ENCODE data around the gene PLCL1. TPM values are rescaled to one million over a fixed set of nuclear protein-coding genes. Genes with fewer than 3 reads are reported as not detected.
A peak's percentile ranks its signal among the peaks of the same experiment; 100 is the strongest.
"Not testable (repeated sequence)": the region's sequence is repeated elsewhere in the genome, so short reads cannot be mapped to it uniquely, and the experiment has no call there.

PLCL1 gene
- total RNA-seq, 2 donors from 2014 or later: 0.87 to 1.2 TPM

DNA sequence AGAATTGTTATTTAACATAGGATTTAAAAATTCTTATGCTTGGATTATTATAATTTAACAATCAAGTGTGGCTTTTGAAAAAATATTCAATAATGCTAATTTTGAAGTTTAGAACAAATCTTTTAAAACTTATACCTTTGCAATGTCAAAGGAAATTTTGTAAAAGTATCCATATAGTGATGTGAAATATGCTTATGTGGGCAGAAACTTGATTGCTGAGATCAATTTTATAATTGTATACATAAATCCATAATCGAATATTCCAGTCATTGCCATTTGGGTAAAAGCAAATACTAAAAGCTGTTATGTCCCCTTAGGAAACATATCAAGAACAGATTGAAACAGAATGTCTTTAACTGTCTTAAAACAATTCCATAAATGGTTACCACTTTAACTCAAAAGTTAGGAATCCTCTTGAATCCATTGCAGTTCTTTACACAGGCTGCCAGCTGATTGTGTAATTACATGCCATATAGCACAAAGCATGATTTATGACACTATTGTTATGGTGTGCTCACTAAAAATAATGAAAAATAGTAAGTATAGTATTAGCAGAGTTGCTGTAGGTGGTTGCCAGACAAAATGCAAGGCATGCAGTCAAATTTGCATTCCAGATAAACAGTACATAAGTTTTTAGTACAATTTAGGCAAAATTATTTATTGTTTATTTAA lies 24.2 kb downstream of the PLCL1 start:
- Mint-ChIP-seq H3K4me3 (no peak overlapping the region), H3K9me3 (peaks cover 15% of the 10 kb centered on the region), H3K27me3 (no peaks in the 10 kb centered on the region), H3K36me3 (ENCODE audit: low read depth) (no peaks in the 10 kb centered on the region), H3K4me1 (no peaks in the 10 kb centered on the region), H3K27ac (no peak overlapping the region)
- ATAC-seq (replicated peaks): no peak

DNA sequence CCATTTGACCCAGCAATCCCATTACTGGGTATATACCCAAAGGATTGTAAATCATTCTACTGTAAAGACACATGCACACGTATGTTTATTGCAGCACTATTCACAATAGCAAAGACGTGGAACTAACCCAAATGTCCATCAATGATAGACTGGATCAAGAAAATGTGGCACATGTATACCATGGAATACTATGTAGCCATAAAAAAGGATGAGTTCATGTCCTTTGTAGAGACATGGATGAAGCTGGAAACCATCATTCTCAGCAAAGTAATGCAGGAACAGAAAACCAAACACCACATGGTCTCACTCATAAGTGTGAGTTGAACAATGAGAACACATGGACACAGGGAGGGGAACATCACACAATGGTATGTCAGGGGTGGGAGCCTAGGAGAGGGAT lies 30.4 kb downstream of the PLCL1 start:
- not testable (repeated sequence) for H3K27ac Mint-ChIP-seq; H3K4me3 Mint-ChIP-seq; H3K27me3 Mint-ChIP-seq; H3K36me3 Mint-ChIP-seq (ENCODE audit: low read depth); ATAC-seq (replicated peaks)
- Mint-ChIP-seq H3K4me1 (peaks cover 10% of the 10 kb centered on the region), H3K9me3 (peaks cover 20% of the 10 kb centered on the region)

DNA sequence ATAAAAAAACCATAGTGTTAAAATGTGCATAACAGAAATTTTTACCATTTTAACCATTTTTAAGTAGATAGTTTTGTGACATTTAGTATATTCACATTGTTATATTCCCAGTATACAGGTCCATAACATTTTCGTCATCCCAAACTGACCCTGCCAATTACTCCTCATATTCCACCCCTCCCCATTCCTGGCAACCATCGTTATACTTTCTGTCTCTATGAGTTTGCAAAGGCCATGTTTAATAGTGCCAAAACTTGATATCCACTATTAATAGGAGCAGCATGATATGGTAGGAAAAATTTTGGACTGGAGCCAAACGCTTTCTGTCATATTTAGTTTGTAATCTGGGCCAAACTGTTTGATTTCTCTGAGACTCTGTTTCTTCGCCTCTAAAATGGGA lies 30.9 kb downstream of the PLCL1 start:
- Mint-ChIP-seq H3K27ac (no peak overlapping the region), H3K9me3 (peaks cover 20% of the 10 kb centered on the region), H3K4me1 (peaks cover 10% of the 10 kb centered on the region), H3K36me3 (ENCODE audit: low read depth) (no peaks in the 10 kb centered on the region), H3K4me3 (no peak overlapping the region), H3K27me3 (no peaks in the 10 kb centered on the region)
- ATAC-seq (replicated peaks): no peak

DNA sequence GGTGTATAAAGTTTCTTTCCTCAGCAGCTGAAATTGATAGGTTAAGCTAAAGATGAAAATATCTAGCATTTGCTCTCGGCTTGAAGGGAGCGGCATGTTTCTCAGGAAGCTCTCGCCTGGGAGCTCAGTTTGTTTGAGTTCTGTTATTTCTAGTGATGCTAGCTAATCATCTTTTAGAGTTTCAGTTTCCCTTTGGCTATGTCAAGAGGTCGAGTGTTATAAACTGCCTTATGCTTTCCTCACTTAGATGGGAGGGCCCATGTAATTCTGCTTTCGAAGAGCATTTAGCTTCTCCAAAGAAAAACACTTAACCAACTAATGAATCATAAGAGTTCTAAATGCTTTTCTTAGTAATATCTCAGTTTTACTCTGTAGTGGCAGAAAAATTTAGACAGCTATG lies 33.6 kb downstream of the PLCL1 start:
- Mint-ChIP-seq H3K9me3 (peaks cover 10% of the 10 kb centered on the region), H3K27me3 (no peaks in the 10 kb centered on the region), H3K4me3 (peak overlapping the region; percentile 74), H3K4me1 (peaks cover 18% of the 10 kb centered on the region), H3K36me3 (ENCODE audit: low read depth) (no peaks in the 10 kb centered on the region), H3K27ac (peak overlapping the region; percentile 77)
- ATAC-seq (replicated peaks): peak; percentile 97

DNA sequence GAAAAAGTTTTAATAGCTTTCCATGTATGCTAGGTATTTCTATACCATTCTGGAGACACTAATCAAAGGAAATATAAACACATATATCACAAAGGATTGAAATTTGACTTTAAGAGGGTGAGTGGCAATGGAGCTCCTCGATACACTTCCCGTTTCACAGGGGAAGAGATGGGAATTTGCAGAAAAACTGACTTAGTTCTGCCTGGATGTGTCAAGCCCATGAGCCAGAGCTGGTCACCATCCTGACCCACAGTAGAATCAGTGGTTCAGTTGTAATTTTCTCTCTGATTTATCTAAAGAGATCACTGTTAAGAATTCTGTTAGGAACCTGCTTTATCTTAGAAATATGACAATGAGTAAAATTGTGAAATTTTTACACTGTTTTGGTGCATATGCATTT lies 34.2 kb downstream of the PLCL1 start:
- H3K4me3 Mint-ChIP-seq: peak overlapping the region; percentile 74
- no peaks in the 10 kb centered on the region for H3K36me3 Mint-ChIP-seq (ENCODE audit: low read depth)
- H3K27ac Mint-ChIP-seq: peak overlapping the region; percentile 77
- H3K4me1 Mint-ChIP-seq: peaks cover 18% of the 10 kb centered on the region
- ATAC-seq (replicated peaks): peak; percentile 39
- no peaks in the 10 kb centered on the region for H3K27me3 Mint-ChIP-seq
- H3K9me3 Mint-ChIP-seq: peaks cover 5% of the 10 kb centered on the region

DNA sequence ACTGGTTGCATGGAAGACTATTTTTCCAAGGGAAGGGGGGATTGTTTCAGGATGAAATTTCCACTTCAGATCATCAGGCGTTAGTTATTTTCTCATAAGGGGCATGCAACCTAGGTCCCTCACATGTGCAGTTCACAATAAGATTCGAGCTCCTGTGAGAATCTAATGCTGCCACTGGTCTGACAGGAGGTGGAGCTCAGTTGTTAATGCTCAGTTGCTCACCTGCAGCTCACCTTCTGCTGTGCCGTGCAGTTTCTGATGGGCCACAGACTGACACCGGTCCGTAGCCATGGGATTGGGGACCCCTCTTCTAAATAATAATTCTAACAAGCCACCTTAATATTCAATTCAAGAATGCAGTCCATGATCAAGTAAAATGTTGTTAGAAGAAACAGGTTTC lies 34.9 kb downstream of the PLCL1 start:
- peaks cover under 1% of the 10 kb centered on the region for H3K9me3 Mint-ChIP-seq
- no peaks in the 10 kb centered on the region for H3K36me3 Mint-ChIP-seq (ENCODE audit: low read depth)
- no peaks in the 10 kb centered on the region for H3K27me3 Mint-ChIP-seq
- no peak overlapping the region for H3K27ac Mint-ChIP-seq
- peaks cover 18% of the 10 kb centered on the region for H3K4me1 Mint-ChIP-seq
- ATAC-seq (replicated peaks): no peak
- peak overlapping the region; percentile 74 for H3K4me3 Mint-ChIP-seq

DNA sequence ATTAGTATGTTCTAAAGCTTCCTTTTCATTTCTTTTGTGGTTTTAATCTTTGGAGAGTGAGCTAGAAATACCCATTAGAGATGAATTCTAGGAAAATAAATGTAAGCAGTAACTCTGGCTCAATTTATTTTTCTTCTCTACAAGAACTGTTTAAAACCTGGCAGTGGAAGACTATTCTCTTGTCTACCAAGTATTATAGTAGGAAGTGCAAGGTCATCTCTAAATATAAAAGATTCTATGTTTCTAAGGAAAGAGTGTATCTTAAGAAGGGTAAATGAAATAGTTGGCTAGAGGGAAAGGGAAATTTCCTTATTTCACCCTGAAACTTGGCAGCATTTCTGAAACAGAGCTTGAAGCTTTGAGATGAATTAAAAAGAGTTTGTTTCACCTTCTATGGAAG lies 35.5 kb downstream of the PLCL1 start:
- Mint-ChIP-seq H3K27ac (no peak overlapping the region), H3K27me3 (no peaks in the 10 kb centered on the region), H3K4me3 (peak overlapping the region; percentile 74), H3K4me1 (peaks cover 18% of the 10 kb centered on the region), H3K9me3 (no peaks in the 10 kb centered on the region), H3K36me3 (ENCODE audit: low read depth) (no peaks in the 10 kb centered on the region)
- no peak for ATAC-seq (replicated peaks)

DNA sequence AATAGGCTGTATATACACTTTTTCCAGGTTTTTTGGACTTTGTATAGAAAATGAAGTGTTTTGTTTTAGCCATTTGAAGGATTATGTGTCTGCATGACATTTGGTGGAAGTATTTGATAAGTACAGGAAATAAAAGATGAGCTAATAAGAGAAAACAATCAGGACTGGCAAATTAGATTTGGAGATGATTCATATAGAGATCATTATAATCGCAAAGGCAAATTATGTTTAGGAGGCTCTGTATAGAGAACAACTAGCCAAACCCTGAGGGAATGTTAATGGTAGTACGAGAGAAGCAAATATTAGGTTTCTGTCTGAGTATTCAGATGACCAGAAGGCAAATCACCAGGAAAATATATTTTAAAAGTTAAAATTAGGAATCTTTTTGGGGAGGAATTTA lies 41.7 kb downstream of the PLCL1 start:
- no peaks in the 10 kb centered on the region for H3K36me3 Mint-ChIP-seq (ENCODE audit: low read depth)
- H3K4me3 Mint-ChIP-seq: no peak overlapping the region
- no peak for ATAC-seq (replicated peaks)
- peak overlapping the region; percentile 55 for H3K27ac Mint-ChIP-seq
- no peaks in the 10 kb centered on the region for H3K27me3 Mint-ChIP-seq
- H3K4me1 Mint-ChIP-seq: peaks cover 35% of the 10 kb centered on the region
- H3K9me3 Mint-ChIP-seq: no peaks in the 10 kb centered on the region

DNA sequence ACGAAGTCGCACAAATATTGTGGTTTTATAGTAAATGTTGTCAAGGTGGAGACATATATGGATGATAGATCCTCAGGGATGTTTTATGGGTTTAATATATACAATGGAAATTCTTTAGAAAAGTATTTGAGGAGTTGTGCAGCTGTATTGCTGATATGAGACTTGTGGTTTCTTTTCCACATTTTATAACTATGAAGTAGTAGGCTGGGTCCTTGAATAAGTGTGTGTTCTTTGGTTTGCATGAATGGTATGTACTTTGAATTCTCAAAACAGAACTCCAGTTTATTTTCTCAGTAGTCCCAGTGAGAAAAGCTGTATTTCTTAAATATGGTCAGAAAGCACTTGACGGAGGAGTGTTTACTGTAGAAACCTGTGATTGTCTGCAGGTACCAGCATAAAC lies 42.4 kb downstream of the PLCL1 start:
- no peaks in the 10 kb centered on the region for H3K27me3 Mint-ChIP-seq
- H3K36me3 Mint-ChIP-seq (ENCODE audit: low read depth): no peaks in the 10 kb centered on the region
- H3K4me1 Mint-ChIP-seq: peaks cover 41% of the 10 kb centered on the region
- no peaks in the 10 kb centered on the region for H3K9me3 Mint-ChIP-seq
- no peak for ATAC-seq (replicated peaks)
- peak overlapping the region; percentile 55 for H3K27ac Mint-ChIP-seq
- H3K4me3 Mint-ChIP-seq: no peak overlapping the region

DNA sequence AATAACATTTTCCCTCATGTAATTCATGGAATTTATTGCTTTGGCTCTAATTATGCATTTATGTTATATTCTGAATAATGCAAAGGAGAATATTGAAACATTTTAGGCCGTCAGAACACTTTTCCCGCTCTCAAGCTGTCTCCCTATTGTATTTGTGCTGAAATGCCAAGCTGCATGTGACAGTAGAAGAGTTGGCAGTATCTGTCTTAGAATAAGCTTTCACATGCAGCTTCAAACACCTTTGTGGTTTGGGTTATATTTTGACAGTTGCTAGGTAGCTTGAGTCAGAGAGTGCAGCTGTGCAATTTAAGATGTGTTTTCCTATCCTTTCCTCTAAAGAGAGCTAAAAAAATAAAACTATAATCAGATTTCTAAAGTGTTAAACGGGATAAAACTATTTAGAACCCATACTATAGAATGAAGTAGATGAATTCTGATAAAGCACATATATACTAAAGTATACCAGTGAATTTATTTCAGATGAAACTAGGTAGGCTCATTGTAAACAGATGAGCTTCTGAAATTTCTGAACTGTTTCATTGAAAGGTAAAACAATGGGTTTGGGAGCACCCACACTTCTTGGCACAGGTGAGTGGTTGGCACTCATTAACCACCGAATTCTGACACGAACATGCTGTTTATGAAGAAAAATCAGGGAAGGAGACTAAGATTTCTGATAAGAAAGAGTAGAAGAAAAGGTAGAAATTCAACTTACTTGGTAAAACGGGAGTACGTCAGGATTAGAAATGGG lies 43.4 kb downstream of the PLCL1 start:
- Mint-ChIP-seq H3K36me3 (ENCODE audit: low read depth) (no peaks in the 10 kb centered on the region), H3K4me3 (peak overlapping the region; percentile 52), H3K9me3 (no peaks in the 10 kb centered on the region), H3K27me3 (no peaks in the 10 kb centered on the region), H3K27ac (peak overlapping the region; percentile 92), H3K4me1 (peaks cover 37% of the 10 kb centered on the region)
- peak; percentile 95 for ATAC-seq (replicated peaks)

DNA sequence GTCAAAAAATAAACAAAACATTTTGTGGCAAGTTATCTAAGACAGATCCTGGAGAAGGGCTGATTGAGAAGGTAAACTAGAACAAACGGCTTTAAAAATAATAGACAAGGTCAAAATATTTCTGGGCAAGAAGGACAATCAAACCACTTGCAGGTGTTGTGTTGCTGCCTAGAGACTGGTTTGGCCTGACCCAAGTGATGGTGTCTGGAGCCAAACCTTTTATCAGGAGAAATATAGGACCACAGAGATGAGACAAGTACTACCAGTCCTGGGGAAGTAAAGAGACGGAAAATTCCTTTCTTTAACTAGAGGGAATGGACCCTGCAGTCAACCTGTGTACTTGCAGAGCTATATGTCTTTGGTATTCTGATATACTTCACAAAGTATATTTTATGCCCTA lies 44.2 kb downstream of the PLCL1 start:
- Mint-ChIP-seq H3K9me3 (no peaks in the 10 kb centered on the region), H3K4me1 (peaks cover 39% of the 10 kb centered on the region), H3K4me3 (peak overlapping the region; percentile 52), H3K36me3 (ENCODE audit: low read depth) (no peaks in the 10 kb centered on the region), H3K27ac (peak overlapping the region; percentile 92), H3K27me3 (no peaks in the 10 kb centered on the region)
- ATAC-seq (replicated peaks): no peak

DNA sequence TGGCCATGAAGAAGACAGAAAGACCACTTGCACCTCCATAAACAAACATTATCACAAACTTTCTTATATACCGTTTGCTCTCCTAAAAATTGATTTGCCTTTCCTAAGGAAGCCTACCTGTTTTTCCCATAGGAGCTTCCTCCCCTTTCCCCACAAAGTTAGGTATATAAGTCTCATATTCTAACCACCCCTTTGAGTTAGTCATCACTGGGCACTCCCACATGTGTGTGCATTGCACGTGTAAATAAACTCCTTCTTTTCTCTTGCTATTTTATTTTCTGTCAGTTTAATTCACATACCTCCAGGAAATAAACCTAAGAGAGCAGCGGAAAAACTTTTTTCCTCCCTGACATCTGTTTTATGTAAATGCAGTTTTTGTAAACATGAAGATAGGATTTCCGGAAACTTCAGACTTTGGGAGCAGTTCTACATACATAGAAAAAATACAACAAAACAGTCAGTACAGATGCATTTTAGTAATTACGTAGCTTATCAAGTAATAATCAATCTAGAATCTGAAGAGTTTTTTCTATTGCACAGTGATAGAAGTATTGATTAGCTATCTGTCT lies 46.6 kb downstream of the PLCL1 start:
- Mint-ChIP-seq H3K27me3 (no peaks in the 10 kb centered on the region), H3K36me3 (ENCODE audit: low read depth) (no peaks in the 10 kb centered on the region), H3K4me3 (no peak overlapping the region), H3K9me3 (no peaks in the 10 kb centered on the region), H3K4me1 (peaks cover 30% of the 10 kb centered on the region), H3K27ac (no peak overlapping the region)
- ATAC-seq (replicated peaks): no peak

DNA sequence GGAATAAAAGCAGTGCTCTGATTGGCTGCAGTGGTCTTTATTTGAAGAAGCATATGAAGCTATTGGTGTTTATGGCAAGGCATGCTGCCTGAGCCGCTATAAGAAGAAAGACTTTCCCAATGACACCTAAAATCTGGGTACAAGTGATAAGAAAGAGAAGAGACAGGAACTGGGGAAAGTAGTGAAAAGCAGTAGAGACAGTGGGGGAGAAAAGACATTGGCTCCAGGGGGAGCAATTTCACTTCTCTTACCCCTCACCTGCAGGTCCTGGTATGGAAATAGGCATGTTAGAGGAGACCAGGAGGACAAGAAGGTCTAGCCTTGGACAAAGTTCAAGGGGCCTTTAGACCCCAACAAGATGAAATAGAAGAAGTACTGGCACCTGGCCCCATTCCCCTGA lies 47.1 kb downstream of the PLCL1 start:
- H3K36me3 Mint-ChIP-seq (ENCODE audit: low read depth): no peaks in the 10 kb centered on the region
- no peak overlapping the region for H3K4me3 Mint-ChIP-seq
- no peaks in the 10 kb centered on the region for H3K27me3 Mint-ChIP-seq
- H3K27ac Mint-ChIP-seq: no peak overlapping the region
- H3K9me3 Mint-ChIP-seq: no peaks in the 10 kb centered on the region
- ATAC-seq (replicated peaks): peak; percentile 30
- H3K4me1 Mint-ChIP-seq: peaks cover 28% of the 10 kb centered on the region

DNA sequence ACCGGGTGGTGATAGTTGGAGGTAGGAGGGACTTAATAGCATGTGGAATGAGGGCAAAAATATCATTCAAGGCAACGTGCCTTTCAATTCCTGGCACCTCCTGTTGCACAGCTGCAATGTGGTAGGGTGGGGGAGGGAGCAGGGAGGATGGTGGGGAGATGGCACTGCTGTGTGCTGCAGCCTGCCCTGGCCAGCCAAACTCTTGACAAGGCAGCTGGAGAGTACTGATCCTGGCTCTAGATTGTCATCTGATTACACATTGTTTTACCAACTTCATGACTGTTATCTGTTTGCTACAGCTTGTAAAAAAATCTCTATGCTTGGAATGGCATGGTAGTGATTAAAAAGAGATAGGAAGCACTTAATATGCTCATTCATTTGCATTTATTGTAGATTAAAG lies 47.7 kb downstream of the PLCL1 start:
- ATAC-seq (replicated peaks): no peak
- no peak overlapping the region for H3K27ac Mint-ChIP-seq
- H3K9me3 Mint-ChIP-seq: no peaks in the 10 kb centered on the region
- peaks cover 28% of the 10 kb centered on the region for H3K4me1 Mint-ChIP-seq
- no peaks in the 10 kb centered on the region for H3K27me3 Mint-ChIP-seq
- H3K4me3 Mint-ChIP-seq: no peak overlapping the region
- no peaks in the 10 kb centered on the region for H3K36me3 Mint-ChIP-seq (ENCODE audit: low read depth)

DNA sequence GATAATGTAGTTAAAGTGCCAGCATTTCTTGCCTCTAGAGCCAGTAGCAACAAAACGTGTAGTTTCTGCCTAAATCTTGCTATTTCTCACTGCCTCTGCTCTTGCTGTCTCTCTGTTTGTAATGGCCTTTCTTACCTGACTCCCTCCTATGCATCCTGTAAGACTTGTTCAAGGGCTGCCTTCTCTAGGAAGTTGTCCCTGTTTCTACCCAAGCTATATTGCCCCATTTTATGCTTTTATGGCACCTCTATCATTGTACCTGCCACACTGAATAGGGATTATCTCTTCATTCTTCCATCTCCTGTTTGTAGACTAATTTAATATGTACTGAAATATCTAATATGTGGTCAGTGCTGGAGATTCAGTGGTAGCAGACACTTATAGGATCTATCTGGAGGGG lies 49.2 kb downstream of the PLCL1 start:
- H3K27ac Mint-ChIP-seq: no peak overlapping the region
- H3K27me3 Mint-ChIP-seq: no peaks in the 10 kb centered on the region
- no peak overlapping the region for H3K4me3 Mint-ChIP-seq
- no peaks in the 10 kb centered on the region for H3K36me3 Mint-ChIP-seq (ENCODE audit: low read depth)
- H3K9me3 Mint-ChIP-seq: no peaks in the 10 kb centered on the region
- no peak for ATAC-seq (replicated peaks)
- peaks cover 21% of the 10 kb centered on the region for H3K4me1 Mint-ChIP-seq

Measured in activated T-helper 17 cell treated with anti-CD3 and anti-CD28 coated beads, Interleukin-2, amount 50 U/mL, for 72 hours (primary cell).